ENCODE results near the gene SEC61A1.

The SEC61A1 gene

DNA sequence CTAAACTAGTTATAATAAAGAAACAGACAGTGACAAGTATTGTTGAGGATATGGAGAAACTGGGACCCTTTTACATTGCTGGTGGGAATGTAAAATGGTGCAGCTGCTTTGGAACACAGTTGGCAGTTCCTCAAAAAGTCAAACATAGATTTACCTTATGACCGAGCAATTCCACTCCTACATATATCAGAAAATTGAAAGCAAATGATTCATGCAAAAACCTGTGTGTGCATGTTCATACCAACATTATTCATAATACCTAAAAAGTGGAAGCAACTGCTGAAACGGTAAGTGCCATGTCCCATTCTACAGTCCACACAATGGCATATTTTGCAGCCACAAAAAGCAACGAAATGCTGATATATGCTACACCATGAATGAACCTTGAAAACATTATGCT, 12.2 kb upstream of the SEC61A1 start:
- Histone ChIP-seq H3K9me3 (ENCODE audit: low read length) (no peaks in the 10 kb centered on the region), H3K27me3 (ENCODE audit: insufficient read depth, low read length) (peaks cover 2% of the 10 kb centered on the region), H3K36me3 (ENCODE audit: insufficient read depth, low read length) (no peaks in the 10 kb centered on the region), H3K4me3 (ENCODE audit: low read length) (no peak overlapping the region), H2AFZ (ENCODE audit: low read depth, low read length) (no peak overlapping the region), H3K4me1 (ENCODE audit: insufficient read depth, low read length) (no peaks in the 10 kb centered on the region)

DNA sequence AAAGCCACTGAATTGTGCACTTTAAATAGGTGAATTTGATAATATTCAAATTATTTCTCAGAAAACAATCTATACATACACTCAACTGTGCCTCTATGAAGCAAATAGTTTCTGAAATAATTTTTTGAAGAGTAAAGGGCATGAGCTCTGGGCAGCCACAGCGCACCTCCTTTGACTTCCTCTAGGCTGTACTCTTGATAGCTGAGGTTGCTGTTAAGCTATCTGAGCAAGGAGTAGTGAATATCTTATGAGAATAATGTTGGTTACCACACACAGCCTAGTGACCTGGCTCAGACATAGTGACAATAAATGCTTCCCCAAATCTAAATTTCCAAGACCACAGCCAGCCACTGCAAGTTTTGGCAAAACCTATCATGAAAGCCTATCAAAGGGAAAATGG, 11.6 kb upstream of the SEC61A1 start:
- H3K9me3 ChIP-seq (ENCODE audit: low read length), result no peaks in the 10 kb centered on the region
- H3K4me1 ChIP-seq (ENCODE audit: insufficient read depth, low read length), result no peaks in the 10 kb centered on the region
- H2AFZ ChIP-seq (ENCODE audit: low read depth, low read length), result no peak overlapping the region
- no peaks in the 10 kb centered on the region for H3K36me3 ChIP-seq (ENCODE audit: insufficient read depth, low read length)
- no peak overlapping the region for H3K4me3 ChIP-seq (ENCODE audit: low read length)
- H3K27me3 ChIP-seq (ENCODE audit: insufficient read depth, low read length), result no peaks in the 10 kb centered on the region

DNA sequence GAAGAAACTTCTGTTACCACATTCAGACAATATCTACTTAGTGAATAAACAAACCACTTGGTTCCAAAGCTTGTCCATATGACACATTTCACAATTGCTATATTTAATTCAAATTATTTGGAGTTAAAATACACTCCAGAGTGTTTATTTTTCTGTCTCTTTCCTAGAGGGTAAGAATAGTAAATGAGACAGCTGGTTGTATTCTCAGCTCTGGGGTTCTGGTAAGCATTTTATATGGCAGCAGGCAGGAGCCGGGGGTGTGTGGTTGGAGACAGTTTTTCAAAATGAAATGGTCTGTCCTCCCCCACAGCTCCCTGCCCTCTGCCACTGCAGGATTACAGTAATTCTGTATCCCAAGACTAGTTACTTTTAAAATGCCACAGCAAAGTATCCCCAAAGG, 10.9 kb upstream of the SEC61A1 start:
- no peak overlapping the region for H3K4me3 ChIP-seq (ENCODE audit: low read length)
- H3K36me3 ChIP-seq (ENCODE audit: insufficient read depth, low read length), result no peaks in the 10 kb centered on the region
- no peaks in the 10 kb centered on the region for H3K9me3 ChIP-seq (ENCODE audit: low read length)
- no peaks in the 10 kb centered on the region for H3K4me1 ChIP-seq (ENCODE audit: insufficient read depth, low read length)
- H2AFZ ChIP-seq (ENCODE audit: low read depth, low read length), result no peak overlapping the region
- H3K27me3 ChIP-seq (ENCODE audit: insufficient read depth, low read length), result no peaks in the 10 kb centered on the region

DNA sequence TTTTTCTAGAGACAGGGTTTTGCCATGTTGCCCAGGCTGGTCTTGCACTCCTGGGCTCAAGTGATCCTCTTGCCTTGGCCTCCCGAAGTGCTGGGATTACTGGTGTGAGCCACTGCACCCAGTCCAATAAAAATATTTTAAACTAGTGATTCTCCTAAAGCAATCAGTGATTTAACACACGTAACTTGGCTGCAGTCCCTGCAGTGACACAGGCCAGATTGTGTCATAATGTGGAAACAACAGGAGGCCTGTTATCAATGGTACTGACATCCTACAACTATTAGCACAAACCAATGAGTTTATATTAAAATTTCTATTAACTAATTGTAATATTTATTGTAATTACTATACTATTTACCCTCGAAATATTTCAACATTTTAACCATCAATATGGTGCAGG, 1.6 kb upstream of the SEC61A1 start:
- no peak overlapping the region for H2AFZ ChIP-seq (ENCODE audit: low read depth, low read length)
- peaks cover 21% of the 10 kb centered on the region for H3K36me3 ChIP-seq (ENCODE audit: insufficient read depth, low read length)
- H3K9me3 ChIP-seq (ENCODE audit: low read length), result no peaks in the 10 kb centered on the region
- H3K4me1 ChIP-seq (ENCODE audit: insufficient read depth, low read length), result peaks cover 35% of the 10 kb centered on the region
- no peak overlapping the region for H3K4me3 ChIP-seq (ENCODE audit: low read length)
- no peaks in the 10 kb centered on the region for H3K27me3 ChIP-seq (ENCODE audit: insufficient read depth, low read length)

DNA sequence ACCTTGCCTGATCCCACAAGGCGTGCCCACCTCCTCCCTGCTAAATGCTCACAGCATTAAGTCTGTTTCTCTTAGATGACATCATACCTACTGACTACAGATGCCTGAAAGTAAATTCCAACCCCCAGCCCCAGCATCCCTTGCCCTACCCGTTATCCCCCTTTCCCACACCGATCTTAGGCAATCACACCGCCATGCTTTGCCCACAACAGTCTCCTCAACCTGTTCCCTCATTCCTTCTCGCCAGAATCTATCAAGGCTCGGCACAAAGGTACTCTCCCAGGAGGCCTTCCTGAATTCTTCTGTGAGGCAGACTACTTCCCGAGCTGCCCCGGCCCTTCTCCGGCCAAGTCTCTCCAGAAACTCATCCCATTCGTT, 789 bp upstream of the SEC61A1 start:
- Histone ChIP-seq H3K4me1 (ENCODE audit: insufficient read depth, low read length) (peaks cover 35% of the 10 kb centered on the region), H2AFZ (ENCODE audit: low read depth, low read length) (peak overlapping the region; percentile 78), H3K4me3 (ENCODE audit: low read length) (peak overlapping the region; percentile 85), H3K27me3 (ENCODE audit: insufficient read depth, low read length) (no peaks in the 10 kb centered on the region), H3K9me3 (ENCODE audit: low read length) (no peaks in the 10 kb centered on the region), H3K36me3 (ENCODE audit: insufficient read depth, low read length) (peaks cover 29% of the 10 kb centered on the region)

DNA sequence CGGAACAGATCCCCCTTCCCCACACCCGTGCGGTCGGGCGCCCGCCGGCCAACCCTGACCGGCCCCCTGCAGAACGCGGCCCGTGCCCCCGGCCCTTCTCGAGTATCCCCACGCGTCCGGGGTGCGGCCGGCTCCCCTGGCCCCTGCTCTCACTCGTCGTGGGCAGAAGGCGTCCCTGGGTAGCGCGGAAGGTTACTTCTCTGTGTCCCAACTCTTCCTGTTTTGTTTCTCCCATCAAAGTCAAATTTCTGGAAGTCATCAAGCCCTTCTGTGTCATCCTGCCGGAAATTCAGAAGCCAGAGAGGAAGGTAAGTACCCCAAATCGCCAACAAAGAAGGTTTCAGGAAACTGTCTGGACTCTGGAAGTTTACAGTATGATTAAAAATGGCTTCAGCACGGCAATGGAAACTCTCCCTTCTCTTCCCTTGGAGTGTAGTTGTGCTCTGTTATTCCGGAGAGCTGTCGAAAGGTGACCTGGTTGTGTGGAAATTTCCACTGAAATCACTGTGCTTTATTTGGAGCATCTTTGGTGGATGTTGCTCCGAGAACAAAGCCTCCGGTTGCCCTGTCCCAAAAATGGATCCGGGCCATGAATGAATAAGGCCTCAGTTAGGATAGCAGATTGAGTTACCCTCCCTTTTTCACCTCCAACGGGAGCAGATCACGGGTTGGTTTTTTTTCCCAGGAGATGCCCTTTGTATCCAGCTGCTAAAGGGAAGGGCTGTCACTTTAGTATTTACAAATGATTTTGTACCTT, 536 bp downstream of the SEC61A1 start:
- peaks cover 36% of the 10 kb centered on the region for H3K36me3 ChIP-seq (ENCODE audit: insufficient read depth, low read length)
- peak overlapping the region; percentile 47 for H2AFZ ChIP-seq (ENCODE audit: low read depth, low read length)
- H3K9me3 ChIP-seq (ENCODE audit: low read length), result no peaks in the 10 kb centered on the region
- peak overlapping the region; percentile 98 for H3K4me3 ChIP-seq (ENCODE audit: low read length)
- H3K27me3 ChIP-seq (ENCODE audit: insufficient read depth, low read length), result no peaks in the 10 kb centered on the region
- H3K4me1 ChIP-seq (ENCODE audit: insufficient read depth, low read length), result peaks cover 35% of the 10 kb centered on the region

DNA sequence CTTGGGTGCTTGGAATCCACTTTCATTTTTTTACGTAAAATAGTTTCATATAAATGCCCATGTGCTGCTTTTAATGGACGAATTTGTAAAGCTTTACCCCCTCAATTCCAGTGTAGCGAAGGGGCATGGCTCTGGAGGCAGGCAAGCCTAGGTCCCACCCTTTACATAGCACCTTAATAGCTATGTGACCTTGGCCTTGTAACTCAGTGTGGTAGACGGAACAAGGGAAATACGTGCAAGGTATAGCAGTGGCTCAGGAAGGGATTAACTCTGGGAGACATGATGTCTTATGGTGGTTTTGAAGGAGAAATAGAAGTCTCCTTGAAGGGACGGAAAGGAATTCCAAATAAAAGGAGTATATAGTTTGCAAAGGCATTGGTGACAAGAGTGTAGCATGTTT, 1.4 kb downstream of the SEC61A1 start:
- H3K36me3 ChIP-seq (ENCODE audit: insufficient read depth, low read length), result peaks cover 39% of the 10 kb centered on the region
- peaks cover 35% of the 10 kb centered on the region for H3K4me1 ChIP-seq (ENCODE audit: insufficient read depth, low read length)
- H2AFZ ChIP-seq (ENCODE audit: low read depth, low read length), result no peak overlapping the region
- no peaks in the 10 kb centered on the region for H3K27me3 ChIP-seq (ENCODE audit: insufficient read depth, low read length)
- no peaks in the 10 kb centered on the region for H3K9me3 ChIP-seq (ENCODE audit: low read length)
- peak overlapping the region; percentile 98 for H3K4me3 ChIP-seq (ENCODE audit: low read length)

DNA sequence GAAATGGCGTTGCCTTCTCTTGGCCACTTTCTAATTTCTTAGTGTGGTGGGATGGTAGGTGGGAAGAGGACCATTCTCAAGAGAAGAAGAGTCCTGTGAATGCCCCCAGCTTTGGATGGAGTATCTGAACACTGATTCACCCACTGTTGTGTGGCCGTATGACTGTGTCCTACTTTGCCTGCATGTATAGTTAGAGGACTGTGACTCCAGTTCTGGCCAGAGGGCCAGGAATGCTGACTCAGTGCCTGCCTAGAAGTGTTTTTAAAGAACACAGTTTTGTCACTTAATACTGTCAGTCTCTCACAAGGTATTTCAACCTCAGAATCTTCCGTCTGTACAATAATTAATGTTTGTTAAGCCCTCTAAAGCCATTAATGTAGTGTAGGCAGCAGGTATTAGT, 2.1 kb downstream of the SEC61A1 start:
- H3K9me3 ChIP-seq (ENCODE audit: low read length), result no peaks in the 10 kb centered on the region
- peaks cover 44% of the 10 kb centered on the region for H3K36me3 ChIP-seq (ENCODE audit: insufficient read depth, low read length)
- H3K4me1 ChIP-seq (ENCODE audit: insufficient read depth, low read length), result peaks cover 35% of the 10 kb centered on the region
- no peaks in the 10 kb centered on the region for H3K27me3 ChIP-seq (ENCODE audit: insufficient read depth, low read length)
- no peak overlapping the region for H2AFZ ChIP-seq (ENCODE audit: low read depth, low read length)
- peak overlapping the region; percentile 2 for H3K4me3 ChIP-seq (ENCODE audit: low read length)

DNA sequence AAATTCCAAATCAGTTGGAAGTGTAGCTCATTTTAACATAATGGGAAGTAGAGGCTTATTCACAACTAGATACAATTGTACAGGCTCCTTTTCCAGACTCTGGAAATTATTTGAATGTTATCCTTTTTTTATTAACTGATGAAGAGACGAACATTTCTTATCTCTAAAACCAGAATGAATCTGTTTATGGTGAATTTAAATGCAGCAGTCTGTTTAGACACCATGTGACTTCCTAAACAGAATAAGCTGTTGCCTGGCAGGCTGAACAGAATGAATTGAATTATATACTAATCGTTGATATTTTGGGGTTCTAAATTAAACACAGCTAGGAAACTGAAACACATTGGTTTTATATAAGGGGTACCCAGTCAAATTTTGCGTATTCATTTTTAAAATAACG, 4.0 kb downstream of the SEC61A1 start:
- Histone ChIP-seq H3K27me3 (ENCODE audit: insufficient read depth, low read length) (no peaks in the 10 kb centered on the region), H3K36me3 (ENCODE audit: insufficient read depth, low read length) (peaks cover 63% of the 10 kb centered on the region), H3K4me3 (ENCODE audit: low read length) (no peak overlapping the region), H3K4me1 (ENCODE audit: insufficient read depth, low read length) (peaks cover 30% of the 10 kb centered on the region), H2AFZ (ENCODE audit: low read depth, low read length) (no peak overlapping the region), H3K9me3 (ENCODE audit: low read length) (no peaks in the 10 kb centered on the region)

DNA sequence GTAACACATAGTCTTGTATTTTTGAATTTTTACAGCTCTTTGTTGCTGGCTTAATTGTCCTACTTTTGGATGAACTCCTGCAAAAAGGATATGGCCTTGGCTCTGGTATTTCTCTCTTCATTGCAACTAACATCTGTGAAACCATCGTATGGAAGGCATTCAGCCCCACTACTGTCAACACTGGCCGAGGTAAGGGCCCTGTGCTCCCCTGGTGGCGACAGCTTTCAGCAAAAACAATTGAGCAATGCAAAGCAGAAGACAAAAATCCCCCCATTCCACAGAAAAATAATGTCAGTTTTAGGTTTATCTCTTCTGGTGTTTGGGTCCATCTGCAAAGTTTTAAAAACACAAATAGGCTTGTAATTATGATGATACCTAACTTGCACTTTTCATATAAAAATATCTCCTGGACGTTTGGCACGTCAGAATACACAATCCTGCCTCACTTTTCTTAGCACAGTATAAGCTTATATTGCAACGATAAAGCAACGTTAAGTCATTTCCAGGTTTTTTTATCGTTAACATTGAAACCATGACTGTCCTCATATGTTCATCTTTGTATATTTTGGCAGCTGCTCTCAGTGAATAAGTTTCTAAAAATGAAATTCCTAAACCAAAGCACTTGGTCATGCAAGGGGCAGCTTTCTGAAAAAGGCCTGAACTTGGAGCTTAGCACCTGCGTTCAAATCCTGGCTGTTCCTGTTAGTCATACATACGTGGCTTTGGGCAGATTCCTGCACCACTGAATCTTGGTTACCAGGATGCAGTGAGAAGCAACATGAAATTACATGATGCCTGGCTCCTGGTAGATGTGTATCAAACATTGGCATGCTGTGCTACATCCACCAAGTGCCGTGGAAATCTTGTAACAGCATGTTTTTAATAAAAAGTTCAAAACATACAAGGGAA, 8.5 kb downstream of the SEC61A1 start:
- H2AFZ ChIP-seq (ENCODE audit: low read depth, low read length), result no peak overlapping the region
- H3K9me3 ChIP-seq (ENCODE audit: low read length), result no peaks in the 10 kb centered on the region
- H3K4me1 ChIP-seq (ENCODE audit: insufficient read depth, low read length), result no peaks in the 10 kb centered on the region
- H3K4me3 ChIP-seq (ENCODE audit: low read length), result no peak overlapping the region
- H3K27me3 ChIP-seq (ENCODE audit: insufficient read depth, low read length), result no peaks in the 10 kb centered on the region
- H3K36me3 ChIP-seq (ENCODE audit: insufficient read depth, low read length), result peaks cover 81% of the 10 kb centered on the region

DNA sequence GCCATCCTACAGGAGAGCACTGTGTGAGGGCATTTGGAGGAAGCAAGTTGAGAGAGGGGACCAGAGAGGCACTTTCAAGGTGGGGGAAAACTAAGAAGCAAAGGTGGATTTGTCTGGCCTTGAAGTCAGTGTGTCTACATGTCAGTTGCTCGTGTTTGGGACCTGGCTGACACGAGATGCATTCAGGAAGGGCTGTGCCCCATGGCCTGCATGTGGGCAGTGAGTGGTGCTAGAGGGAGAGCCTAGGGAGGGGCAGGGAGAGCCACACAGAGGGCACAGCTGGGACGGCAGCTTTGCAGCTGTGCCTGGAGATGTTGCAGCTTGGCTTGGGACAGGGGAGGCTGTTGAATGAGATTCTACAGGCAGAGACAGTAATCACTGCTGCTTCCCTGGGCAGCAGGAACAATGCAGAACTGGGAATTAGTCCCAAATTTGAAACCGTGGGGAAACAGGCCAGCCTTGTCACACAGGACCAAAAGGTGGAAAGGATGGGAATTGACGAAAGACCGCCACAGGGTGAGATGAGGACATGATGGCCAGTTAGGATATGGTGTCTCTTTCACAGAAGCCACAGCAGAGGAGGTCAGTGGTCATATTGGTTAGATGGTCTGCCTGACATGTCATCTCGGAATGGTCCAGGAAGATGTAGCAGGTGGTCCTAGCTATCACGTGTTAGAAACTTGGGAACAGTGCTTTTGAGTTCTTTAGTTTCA, 10.0 kb downstream of the SEC61A1 start:
- H3K36me3 ChIP-seq (ENCODE audit: insufficient read depth, low read length), result peaks cover 82% of the 10 kb centered on the region
- no peak overlapping the region for H2AFZ ChIP-seq (ENCODE audit: low read depth, low read length)
- no peaks in the 10 kb centered on the region for H3K4me1 ChIP-seq (ENCODE audit: insufficient read depth, low read length)
- no peaks in the 10 kb centered on the region for H3K9me3 ChIP-seq (ENCODE audit: low read length)
- H3K27me3 ChIP-seq (ENCODE audit: insufficient read depth, low read length), result no peaks in the 10 kb centered on the region
- H3K4me3 ChIP-seq (ENCODE audit: low read length), result no peak overlapping the region

DNA sequence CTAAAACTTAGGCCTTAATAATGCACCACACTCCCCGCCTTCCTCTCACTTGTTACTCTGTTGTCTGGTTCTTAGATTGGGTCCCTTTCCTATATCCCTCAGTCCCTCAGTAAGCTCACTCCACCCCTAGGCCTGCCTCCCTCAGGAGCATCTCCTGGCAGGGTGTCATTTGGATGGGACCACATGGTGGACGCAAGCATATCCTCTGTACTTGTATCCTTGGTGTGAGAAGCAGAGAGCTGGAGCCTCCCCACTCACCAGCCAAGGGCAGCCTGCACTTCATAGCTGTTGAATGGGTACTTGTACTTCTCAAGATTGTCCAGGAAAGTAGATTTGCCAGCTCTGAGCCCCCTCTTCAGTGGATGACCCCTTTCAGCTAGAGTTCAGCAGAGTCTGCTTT, 11.6 kb downstream of the SEC61A1 start:
- Histone ChIP-seq H3K36me3 (ENCODE audit: insufficient read depth, low read length) (peaks cover 91% of the 10 kb centered on the region), H3K4me3 (ENCODE audit: low read length) (no peak overlapping the region)

DNA sequence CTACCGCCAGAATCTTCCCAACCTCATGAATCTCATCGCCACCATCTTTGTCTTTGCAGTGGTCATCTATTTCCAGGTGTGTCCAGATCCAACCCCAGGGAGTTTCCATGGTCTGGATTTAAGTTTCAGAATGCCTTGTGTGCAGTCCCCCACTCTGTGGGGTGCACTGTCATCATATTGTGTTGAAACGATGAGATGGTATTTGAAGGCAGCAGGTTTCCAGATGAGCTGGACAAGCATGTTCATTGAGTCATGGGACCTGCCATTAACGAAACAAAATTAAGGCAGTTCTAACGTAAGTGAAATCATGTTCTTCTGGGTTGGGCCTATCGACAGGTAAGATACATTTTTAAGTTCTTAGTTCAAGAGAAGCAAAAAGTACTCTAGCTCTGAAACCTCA, 12.7 kb downstream of the SEC61A1 start:
- Histone ChIP-seq H2AFZ (ENCODE audit: low read depth, low read length) (no peak overlapping the region), H3K36me3 (ENCODE audit: insufficient read depth, low read length) (peaks cover 91% of the 10 kb centered on the region), H3K4me3 (ENCODE audit: low read length) (no peak overlapping the region), H3K9me3 (ENCODE audit: low read length) (no peaks in the 10 kb centered on the region), H3K27me3 (ENCODE audit: insufficient read depth, low read length) (no peaks in the 10 kb centered on the region), H3K4me1 (ENCODE audit: insufficient read depth, low read length) (no peaks in the 10 kb centered on the region)

More for the DNA sequence above, 11.6 kb downstream of the SEC61A1 start:
- Histone ChIP-seq H3K27me3 (ENCODE audit: insufficient read depth, low read length) (no peaks in the 10 kb centered on the region), H3K4me1 (ENCODE audit: insufficient read depth, low read length) (no peaks in the 10 kb centered on the region), H2AFZ (ENCODE audit: low read depth, low read length) (no peak overlapping the region), H3K9me3 (ENCODE audit: low read length) (no peaks in the 10 kb centered on the region)
